ENCODE data around the gene HSD17B14. TPM values are rescaled to one million over a fixed set of nuclear protein-coding genes. Genes with fewer than 3 reads are reported as not detected.
"Not testable (repeated sequence)": the region's sequence is repeated elsewhere in the genome, so short reads cannot be mapped to it uniquely, and the experiment has no call there.

HSD17B14 gene
- total RNA-seq, 1 experiment from 2014 or later = not detected

DNA sequence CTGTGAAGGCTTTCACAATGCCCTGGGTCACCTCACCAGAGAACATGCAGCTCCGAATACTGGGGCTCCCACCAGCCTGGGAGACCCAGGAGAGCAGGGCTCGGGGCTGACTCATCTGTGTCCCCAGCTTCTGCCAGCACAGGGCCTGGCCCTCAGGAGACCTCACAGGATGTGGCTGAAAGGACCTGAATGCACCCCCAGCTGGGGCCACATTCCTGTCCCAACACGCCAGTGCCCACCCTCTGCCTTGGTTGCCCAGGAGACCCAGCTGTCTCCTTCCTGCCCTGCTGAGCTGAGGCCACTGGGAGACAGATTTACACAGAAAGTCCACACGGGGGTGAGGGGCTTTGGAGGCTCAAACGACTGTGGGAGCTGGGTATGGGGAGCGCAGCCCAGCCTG lies 37.4 kb downstream of the HSD17B14 start:
- DNase-seq (ENCODE audit: low read depth) = no peak

DNA sequence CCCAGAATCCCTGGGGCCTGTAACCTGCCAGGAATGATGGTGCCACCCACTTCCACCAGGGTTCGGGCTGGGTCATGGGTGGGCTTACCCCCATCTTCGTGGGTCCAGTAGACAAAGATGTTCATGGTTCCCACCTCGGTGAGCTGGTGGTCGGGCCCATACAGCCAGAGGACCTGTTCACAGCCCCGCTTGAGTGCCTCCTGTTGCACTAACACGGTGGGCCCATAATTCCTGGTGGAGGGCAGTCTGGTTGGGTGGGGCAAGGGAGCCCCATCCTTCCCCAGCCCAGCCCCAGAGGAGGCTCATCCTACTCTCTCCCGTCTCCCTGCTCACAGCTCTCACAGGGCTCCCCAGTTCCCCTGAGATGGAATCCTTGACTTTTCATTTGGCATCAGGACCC lies 39.2 kb downstream of the HSD17B14 start:
- no peak for DNase-seq (ENCODE audit: low read depth)

DNA sequence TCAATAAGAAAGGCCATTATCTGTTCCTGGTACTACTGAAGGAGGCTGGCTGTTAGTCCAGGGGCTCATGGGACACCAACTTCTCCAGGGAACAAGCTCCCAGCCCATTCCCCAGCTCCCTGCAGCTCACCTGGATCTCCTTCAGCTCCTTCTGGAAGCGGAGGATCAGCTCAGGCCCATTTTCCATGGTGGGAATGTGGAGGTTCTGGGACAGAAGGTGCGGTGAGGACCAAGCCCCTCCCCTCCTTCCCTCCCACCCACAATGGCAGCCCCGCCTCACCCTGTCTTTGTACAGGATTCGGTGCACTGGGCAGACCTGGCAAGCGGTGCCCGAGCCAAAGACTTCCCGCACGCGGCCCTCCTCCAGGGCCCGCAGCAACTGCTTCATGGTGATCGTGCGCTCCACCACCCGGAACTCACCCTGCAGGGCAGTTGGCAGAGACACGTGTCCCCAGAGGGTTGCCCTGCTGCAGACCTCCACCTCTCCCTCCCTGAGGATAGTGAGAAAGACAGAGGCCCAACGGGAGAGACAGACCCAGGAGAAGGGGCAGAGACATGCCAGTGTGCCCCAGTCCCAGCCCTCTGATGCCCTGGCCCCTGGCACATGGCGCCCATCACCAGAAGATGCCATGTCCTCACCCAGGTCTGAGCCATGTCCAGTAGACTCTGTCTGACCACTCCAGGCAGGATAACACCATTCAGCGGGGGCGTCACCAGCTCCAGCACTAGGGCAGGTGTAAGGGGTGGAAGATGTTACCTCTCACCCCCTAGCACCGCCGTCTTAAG lies 39.8 kb downstream of the HSD17B14 start:
- no peak for DNase-seq (ENCODE audit: low read depth)

DNA sequence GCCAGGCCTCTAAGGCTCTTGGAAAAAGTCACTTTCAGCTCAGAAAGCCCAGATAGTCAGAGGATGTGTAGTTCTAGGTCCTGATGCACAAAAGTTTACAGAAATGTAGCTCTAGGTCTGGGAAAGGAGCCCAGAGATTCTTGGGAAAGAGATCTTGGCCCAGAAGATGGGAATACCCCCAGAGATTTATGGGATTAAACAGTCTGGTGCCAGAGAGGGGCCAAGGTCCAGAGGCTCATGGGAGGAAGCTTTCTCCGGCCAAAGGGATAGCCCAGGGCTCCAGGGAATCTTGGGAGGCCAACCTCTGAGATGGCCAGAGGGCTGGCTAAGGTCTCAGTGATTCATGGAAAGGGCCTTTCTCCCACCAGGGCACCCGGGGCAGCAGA lies 40.6 kb downstream of the HSD17B14 start:
- DNase-seq (ENCODE audit: low read depth) = no peak

DNA sequence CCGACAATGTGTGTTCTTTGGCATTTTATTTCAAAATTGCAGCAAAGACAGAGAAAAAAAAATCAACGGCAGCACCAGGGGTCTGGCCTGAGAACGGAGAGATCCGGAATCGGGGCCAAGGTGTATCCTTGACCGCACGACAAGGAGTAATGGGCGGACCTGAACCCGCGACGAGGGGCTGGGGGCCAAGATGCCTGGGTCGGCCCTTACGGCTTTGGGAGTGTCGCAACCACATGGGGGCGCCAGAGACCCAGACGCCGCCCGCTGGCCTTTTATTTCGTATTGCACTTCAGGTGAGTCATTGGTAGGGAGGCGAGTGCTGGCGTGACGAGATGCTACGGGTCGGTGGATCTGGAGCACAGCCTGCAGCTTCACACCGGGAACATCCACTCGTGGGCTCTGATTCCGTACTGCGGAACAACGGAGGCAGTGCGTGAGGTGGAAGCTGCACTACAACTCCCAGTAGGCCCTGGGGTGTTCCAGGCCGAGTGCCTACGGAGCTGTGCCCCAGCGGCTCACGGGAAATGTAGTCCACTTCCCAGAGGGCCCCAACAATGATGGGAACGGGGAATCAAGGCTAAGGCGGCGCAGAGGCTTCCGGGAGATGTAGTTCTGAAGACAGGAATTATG lies 41.1 kb downstream of the HSD17B14 start:
- peak; percentile 91 for DNase-seq (ENCODE audit: low read depth)

DNA sequence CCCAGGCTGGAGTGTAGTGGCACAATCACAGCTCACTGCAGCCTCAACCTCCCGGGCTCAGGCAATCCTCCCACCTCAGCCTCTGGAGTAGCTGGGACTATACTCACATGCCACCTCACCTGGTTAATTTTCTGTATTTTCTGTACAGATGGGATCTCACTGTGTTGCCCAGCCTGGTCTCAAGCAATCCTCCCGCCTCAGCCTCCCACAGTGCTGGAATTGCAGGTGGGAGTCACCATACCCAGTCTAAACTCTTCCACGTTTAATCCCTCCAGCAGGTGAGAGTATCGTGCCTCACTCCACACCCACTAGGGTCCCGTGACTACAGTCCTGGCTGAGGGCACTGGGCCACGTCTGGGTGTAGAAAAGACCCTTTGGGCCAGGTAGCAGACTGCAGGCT lies 42.0 kb downstream of the HSD17B14 start:
- no peak for DNase-seq (ENCODE audit: low read depth)

DNA sequence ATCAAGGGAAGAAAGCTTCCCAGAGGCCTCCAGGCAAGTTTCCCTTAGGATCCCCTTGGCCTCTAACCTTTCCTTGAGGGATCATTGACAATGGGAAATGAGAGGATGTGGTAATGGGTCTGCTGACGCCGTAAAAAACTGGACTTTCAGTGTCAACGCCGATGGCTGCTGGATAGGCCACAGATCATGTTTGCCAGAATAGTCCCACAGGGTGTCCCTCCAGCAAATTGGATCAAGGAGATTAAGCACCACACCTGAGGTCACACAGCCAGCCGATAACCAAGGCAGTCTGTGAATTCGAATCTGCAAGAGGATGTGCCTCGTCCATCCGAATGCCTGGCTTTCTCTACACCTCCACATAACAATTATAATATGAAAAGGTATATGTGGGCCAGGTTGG lies 43.0 kb downstream of the HSD17B14 start:
- no peak for DNase-seq (ENCODE audit: low read depth)

DNA sequence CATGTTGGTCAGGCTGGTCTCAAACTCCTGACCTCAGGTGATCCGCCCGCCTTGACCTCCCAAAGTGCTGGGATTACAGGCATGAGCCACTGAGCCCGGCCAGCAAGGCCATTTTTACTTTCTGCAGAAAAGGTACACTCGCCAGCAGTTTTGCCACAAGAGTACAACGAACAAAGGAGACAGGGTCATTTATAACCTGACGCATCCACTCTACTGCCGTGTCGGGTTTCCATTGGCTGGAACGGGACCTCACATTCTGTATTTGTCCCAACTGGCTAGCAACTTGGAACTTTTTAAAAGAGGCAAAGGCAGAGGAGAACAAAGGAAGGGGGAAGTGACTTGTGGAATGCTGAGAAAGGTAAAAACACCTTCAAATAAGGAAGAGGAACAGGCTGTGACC lies 49.0 kb downstream of the HSD17B14 start:
- DNase-seq (ENCODE audit: low read depth) = not testable (repeated sequence)

DNA sequence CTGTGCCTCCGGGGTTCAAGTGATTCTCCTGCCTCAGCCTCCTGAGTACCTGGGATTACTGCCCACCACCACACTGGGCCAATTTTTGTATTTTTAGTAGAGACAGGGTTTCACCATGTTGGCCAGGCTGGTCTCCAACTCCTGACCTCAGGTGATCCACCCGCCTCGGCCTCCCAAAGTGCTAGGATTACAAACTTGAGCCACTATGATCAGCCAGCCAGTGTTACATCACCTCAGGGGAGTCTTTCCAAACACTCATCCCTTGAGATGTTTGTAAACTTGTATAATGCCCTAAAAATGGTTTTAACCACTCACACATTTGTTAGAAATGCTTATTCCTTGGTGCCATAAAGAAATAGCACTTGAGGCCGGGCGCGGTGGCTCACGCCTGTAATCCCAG lies 49.9 kb downstream of the HSD17B14 start:
- DNase-seq (ENCODE audit: low read depth) = not testable (repeated sequence)

DNA sequence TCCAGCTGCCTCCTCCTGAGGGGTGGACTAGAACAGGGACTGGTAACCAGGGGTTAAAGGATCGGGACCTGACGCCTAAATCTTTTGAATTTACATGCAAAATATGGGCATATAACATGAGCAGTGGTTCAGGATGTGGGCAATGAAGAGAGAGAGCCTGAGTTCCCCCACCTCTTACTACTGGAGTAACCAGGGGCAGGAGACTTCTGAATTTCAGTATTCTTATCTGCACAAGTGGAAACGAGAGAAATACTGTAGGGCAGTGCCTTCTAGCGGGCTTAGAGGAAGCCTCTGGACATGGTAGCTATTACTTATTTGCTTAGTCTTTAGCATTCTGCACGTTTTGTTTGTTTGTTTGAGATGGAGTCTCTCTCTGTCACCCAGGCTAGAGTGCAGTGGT lies 51.8 kb downstream of the HSD17B14 start:
- DNase-seq (ENCODE audit: low read depth) = no peak

DNA sequence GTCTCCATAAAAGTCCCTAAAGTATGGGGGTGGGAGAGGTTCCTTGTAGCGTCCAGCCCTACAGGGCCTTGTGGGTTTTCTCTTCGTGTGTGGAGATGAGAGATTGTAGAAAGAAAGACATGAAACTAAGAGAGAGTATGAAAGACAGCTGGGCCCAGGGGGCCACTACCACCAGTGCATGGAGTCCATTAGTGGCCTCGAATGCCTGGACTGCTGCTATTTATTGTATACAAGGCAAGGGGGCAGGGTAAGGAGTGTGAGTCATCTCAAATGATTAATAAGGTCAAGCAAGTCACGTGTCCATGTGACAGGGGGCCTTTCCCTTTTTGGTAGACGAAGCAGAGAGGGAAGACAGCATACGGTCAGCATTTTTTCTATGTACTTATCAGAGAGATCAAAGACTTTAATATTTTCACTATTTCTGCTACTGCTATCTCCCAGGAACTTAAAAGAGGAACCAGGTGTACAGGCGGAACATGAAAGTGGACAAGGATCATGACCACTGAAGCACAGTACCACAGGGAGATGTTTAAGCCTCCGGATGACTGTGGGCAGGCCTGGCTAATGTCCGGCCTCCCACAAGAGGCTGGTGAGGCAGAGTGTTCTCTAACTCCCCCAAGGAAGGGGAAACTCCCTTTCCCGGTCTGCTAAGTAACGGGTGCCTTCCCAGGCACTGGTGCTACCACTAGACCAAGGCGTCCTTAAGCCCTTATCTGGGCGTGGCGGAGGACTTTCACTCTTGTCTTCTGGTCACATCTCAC lies 55.5 kb downstream of the HSD17B14 start:
- DNase-seq (ENCODE audit: low read depth) = peak; percentile 67

DNA sequence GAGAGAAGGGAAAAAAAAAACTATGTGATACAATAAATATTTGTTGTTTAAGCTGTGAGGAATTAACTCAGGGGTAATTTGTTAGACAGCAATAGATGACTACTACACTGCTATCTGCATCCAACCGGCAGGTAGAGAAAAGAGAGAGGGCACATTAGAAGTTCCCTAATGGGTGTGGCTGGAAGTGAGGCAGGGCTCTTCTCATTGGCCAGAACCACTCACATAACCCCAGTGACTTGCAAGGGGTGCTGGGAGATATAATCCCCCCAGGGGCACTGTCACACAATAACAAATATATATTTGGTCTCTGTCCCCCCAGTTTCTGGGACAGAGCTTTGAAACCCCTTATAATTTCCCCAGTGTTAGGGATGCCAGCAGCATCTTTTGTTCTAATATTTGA lies 56.7 kb downstream of the HSD17B14 start:
- no peak for DNase-seq (ENCODE audit: low read depth)

DNA sequence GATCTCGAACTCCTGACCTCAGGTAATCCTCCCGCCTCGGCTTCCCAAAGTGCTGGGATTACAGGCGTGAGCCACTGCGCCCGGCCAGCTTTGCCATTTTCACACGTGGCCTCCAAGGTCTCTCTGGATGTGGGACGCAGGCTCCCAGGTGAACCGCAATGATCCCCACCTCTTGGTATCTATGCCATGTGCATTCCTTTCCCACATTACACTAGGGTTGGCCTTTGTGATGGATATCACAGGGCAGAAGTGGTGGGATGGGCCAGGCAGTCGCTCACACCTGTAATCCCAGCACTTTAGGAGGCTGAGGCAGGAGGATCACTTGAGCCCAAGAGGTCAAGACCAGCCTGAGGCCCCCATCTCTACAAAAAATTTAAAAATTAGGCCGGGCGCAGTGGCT lies 58.6 kb downstream of the HSD17B14 start:
- DNase-seq (ENCODE audit: low read depth) = no peak

DNA sequence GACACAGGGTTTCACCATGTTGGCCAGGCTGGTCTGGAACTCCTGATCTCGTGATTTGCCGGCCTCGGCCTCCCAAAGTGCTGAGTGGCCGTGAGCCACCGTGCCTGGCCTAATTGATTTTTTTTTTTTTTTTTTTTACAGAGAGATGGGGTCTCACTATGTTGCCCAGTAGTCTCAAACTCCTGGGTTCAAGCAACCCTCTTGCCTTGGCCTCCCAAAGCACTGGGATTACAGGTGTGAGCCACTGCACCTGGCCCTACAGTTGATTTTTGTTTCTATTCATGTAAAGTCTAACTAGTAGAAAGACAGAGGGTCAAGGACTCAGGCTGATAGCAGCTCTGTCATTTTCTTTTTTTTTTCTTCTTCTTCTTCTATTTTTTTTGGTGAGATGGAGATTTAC lies 59.2 kb downstream of the HSD17B14 start:
- no peak for DNase-seq (ENCODE audit: low read depth)

DNA sequence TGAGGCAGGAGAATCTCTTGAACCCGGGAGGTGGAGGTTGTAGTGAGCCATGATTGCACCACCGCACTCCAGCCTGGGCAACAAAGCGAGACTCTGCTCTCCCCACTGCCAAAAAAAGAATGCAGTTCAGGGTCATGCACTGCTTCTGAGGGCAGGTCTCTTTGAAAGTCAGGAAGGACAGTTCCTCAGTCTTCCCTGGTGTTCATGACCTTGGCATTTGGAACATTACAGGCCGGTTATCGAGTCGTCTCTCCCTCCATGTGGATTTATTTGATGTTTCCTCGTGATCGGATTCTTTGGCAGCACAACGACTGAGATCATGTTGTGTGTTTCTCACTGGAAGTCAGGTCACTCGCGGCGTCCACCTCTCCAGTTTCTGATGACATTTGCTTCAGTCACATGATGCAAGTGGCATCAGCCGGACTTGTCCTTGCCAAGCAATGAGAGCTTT lies 63.8 kb downstream of the HSD17B14 start:
- DNase-seq (ENCODE audit: low read depth) = no peak

DNA sequence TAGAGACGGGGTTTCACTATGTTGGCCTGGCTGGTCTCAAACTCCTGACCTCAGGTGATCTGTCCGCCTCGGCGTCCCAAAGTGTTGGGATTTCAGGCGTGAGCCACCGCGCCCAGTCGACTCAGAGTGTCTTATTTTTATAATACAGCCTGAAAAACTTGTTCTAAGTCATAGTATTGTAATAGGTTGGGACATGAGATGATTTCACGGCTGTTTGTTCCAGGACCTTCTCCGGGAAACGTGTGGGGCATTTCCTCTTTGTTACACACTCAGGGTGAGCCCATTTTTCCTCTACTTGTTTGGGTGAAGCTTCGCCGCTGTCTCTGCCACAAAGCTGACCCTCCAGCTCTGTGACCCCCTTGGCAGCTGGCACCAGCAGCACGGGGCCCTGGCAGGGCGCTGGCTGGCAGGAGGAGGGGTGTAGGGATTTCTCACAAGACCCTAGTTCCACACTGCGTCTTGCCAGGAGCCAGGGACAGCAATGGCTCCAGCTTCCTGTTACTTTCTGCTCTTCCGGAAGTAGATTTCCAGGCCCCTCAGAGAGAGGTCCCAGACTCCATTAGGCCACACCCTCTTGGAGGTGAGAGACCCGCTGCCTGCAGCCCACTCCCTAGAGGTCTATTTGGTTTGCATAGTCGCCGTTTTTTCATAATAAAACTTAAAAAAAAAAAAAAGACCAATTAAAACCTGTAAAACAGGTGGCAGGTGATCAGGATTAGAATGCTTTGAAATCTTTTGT lies 65.4 kb downstream of the HSD17B14 start:
- no peak for DNase-seq (ENCODE audit: low read depth)

DNA sequence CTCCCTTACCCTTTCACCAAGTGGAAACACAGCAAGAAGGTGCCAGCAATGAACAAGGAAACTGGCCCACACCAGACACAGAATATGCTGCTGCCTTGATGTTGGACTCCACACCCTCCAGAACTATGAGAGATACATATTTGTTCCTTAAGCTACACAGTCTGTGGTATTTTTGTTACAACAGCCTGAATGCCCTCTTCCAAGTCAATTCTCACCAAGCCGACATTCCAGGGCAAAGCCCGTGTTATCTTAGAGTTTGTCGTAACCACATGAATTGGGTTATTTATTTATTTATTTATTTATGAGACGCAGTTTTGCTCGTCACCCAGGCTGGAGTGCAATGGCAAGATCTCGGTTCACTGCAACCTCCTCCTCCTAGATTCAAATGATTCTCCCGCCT lies 66.0 kb downstream of the HSD17B14 start:
- DNase-seq (ENCODE audit: low read depth) = peak; percentile 27

DNA sequence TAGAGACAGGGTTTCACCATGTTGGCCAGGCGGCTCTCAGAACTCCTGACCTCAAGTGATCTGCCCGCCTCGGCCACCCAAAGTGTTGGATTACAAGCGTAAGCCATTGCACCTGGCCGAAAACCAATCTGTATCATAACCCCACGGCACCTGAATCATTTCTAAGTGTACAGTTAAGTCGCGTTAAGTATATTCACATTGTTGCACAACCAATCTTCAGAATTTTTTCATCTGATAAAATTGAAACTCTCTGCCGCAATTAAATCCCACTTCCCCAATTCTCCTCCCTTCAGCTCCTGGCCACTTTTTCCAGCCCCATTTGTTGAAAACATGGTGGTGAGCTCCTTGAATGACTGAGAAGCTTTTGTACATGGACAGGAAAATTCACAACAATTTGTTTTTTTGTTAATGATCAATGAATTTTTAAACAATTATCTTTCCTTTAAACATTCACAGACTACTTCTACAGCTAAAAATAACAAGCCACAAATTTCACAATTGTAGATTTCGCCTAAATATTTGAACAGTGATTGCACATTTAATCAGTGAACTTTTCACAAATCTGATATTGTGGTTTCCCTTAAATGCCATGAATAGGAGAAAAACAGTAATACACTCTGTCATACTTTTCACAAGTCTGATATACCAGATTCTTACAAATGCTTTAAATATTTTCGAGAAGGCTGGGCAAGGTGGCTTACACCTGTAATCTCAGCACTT lies 67.1 kb downstream of the HSD17B14 start:
- DNase-seq (ENCODE audit: low read depth) = no peak

DNA sequence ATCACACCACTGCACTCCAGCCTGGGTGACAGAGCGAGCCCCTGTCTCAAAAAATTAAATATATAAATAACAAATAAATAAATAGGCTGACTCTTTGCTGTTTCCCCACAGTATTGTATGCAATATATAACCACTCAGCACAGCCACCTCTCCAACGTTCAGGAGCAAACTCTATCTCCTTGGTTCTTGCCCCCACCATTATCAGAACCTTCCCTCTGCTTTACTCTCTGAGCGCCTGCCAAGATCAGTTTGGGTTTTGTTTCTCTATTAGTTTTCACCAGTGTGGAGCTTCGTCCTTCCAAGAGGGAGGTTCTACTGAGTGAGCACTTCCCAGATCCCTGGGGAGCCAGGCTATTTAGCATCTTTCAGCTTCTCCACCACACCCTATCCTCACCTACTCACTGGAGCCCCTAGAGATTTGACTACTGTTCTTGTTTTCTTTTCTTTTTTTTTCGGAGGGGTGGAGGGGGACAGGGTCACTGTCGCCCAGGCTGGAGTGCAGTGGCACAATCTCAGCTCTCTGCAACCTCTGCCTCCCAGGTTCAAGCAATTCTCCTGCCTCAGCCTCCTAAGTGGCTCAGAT lies 68.0 kb downstream of the HSD17B14 start:
- not testable (repeated sequence) for DNase-seq (ENCODE audit: low read depth)

DNA sequence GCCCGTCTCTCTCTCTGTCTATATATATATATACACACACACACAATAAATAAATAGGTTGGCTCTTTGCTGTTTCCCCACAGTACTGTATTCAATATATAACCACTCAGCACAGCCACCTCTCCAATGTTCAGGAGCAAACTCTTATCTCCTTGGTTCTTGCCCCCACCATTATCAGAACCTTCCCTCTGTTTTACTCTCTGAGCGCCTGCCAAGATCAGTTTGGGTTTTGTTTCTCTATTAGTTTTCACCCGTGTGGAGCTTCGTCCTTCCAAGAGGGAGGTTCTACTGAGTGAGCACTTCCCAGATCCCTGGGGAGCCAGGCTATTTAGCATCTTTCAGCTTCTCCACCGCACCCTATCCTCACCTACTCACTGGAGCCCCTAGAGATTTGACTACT lies 70.5 kb downstream of the HSD17B14 start:
- not testable (repeated sequence) for DNase-seq (ENCODE audit: low read depth)
